GM21825 (cell line): ENCODE measurements around the gene PTPRR.

Experiments used
- ATAC-seq: cut with Tn5 transposase; IDR thresholded peaks from one replicate; pipeline ENCODE4 v1.9.1; 2021; ENCODE audit warnings: mild to moderate bottlenecking, moderate library complexity; ENCODE audit not compliant: unreplicated experiment

The PTPRR gene

DNA sequence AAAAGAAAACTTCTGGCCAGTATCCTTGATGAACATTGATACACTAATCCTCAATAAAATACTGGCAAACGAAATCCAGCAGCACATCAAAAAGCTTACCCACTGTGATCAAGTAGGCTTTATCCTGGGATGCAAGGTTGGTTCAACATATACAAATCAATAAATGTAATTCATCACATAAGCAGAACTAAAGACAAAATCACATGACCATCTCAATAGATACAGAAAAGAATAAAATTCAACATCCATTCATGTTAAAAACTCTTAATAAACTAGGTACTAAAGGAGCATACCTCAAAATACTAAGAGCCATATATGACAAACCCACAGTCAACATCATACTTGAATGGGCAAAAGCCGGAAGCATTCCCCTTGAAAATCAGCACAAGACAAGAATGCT is 211.5 kb downstream of the PTPRR start:
- ATAC-seq = no peak

DNA sequence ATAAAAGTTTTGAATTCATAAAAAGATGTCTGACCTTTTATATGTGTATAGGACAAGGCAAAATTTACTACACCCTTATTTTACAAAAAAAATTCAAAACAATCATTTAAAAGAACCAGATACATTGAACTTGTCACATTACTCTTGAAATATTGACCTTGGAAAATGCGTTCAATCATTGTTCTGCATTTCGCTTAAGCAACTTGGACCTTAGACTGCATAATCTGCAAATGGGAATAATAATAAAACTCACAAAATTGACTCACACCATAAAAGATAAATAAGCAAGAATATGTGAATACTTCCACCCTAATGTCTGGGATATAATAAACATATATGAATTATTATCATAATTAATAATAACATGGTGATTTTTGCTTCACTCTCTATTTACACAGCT is 213.9 kb downstream of the PTPRR start:
- ATAC-seq = no peak

DNA sequence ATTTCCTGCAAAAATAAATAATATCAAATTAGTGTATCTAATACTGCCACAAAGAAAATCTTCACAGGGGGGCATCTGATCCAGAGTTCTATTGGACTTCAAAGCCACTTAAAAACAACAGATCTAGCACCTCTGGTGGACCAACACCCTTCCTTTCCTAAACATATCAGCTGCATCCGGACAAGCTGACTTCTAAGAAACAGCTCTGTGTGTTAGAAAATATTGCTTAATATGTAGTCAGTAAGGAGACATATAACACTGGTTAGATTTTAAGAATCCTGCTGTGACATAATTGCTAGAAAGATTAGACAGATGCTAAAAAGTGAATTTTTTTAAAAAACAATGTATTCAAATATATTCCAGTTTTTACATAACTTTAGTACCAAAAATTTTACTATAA is 222.2 kb downstream of the PTPRR start:
- no peak for ATAC-seq

DNA sequence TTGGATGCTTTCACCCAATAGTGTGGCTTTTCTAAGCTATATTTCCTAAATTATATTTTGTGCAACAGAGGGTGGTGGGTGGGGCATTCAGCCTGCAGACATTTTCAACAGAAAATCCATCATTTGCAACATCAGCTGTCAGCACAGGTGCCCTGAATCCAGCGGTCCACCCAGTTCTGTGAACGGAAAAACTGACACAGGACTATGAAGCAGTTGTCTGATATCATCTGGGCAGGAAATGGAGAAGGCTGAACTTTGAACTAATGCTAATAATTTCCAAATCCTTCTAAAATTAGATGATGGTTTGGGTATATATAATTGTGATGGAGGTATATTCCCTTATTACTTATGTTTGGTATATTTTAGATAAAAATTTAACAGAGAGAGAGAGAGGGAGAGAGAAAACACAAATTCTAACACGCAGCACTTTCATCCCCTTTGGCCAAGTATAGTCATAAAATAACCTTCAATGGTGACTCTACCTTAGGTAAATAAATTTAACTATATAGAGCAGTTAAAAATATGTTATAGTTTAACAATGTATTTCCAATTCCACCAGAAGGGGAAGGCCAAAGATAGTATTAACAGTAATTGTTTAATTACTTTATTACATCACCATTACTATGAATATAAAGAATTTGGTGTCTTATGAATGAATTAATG is 225.0 kb downstream of the PTPRR start:
- ATAC-seq = no peak

DNA sequence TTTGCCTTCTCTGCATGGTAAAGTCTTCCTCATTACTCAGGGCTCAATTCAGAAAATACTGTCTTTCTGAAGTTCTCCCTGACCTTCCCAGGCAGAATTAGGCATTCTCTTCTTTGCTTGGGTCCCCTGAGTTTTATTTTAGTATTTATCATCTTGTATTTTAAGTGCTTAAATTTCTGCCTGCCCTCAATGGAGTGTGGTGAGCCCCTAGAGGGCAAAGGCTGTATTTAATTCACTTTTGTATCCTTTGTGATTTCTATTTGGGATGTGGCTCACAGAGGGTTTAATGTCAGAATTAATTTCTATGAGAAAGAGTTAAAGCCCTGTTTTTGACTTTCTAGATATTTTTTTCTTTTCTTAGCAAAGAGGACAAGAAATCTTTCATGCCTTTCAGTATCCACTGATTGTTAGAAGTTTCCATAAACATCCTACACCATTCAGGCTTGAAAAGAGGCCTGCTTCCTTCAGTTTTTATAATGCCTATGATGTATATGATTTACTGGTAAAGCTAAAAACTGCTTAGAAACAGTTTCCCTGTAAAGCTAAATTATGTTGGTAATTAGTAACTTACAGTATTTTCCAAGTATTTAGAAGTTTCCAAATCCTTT is 227.8 kb downstream of the PTPRR start:
- no peak for ATAC-seq

DNA sequence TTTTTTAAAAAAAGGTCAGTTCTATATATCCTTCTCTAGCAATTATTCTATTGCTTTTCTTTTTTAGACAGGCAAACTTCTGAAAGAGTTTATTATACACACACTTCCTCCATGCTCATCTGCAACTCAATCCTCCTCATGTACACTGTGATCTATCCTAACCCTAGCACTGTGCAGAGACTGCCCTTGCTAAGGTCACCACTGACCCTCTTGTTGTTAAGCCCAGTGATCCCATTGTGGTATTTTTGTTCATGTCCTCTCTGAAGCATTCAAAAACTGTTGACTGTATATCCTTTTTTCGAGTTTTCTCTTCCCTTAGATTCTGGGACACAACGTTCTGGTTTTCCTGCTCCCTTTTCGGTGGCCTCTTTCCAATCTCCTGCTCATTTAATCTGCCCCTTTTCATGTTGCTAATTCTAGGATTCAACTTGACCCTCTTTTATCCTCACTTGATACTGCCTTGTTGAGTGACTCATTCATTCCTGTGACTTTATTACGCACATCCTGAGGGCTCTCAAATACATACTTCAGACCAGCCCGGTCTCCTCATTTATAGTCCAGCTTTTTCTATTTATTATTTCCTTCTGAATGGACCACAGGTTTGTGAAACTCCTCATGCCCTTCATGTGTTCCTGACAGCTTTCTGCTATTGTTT is 229.4 kb downstream of the PTPRR start:
- no peak for ATAC-seq

DNA sequence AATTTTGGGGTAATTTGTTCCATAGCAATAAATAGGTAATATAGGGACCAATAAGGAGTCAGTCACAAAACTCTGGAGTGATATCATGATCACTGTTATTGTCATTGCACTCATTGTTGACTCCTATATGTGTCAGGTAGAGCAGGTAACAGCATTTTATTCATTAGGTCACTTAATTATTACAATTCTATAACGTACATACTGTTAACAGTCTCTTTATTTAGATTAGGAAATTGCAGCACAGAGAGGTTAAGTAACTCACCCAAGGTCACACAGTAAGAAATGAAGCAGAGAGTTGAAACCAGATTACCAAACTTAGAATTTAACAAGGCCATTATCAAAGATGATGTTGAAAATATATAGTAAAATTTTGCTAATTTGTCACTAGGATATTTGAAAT is 233.6 kb downstream of the PTPRR start:
- ATAC-seq = no peak

DNA sequence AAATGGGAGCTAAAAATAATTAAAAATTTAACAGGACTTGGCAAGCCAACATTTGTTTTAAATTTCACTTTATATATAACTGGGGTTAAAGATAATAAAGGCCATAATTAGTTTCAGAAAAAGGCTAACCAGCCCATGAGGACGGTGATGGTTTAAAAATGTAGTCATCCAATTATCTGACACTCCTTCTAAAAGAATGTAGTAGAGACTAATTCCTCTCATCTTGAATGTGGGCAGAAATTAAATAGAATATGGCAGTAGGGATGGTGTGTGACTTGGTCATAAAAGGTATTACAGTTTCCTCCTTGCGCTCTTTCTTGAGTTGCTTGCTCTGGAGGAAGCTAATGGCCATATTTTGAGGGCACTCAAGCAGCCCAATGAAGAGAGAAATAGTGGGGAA is 234.2 kb downstream of the PTPRR start:
- ATAC-seq = no peak

DNA sequence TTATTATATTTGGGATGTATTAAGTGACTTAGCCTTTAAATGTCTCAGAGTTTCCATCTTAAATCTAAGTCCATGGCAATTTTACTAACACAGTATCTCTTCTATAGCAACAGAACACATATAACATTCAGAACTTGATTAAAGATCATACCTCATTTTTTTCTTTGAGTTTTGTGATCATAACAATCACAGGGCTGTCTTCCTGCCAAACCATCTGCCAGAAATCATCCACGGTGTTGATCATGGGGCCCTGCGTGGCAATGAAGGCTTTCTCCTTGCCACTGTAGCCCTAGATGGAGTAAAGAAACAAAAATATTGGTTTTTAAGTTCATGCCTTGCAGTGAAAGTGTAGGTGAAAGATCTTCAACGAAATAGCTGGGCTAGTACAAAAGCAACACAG is 236.6 kb downstream of the PTPRR start:
- no peak for ATAC-seq

DNA sequence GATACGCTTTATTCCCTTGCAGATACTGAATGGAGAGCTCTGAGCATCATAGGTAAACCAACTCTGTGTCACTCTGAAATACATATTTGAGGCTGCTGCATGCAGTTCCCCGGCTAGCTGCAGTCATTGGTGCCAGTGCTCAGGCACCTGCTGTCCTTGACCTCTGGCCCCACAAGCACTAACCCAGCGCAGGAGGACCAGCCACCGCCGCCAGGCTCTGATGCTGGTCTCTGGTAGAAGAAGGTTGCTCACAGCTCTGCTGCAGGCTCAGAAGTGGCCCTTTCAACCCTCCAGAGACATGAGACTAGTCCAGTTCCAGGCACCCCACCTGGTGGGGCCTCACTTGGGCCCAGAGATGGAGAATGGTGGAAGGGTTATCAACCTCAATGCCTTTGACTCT is 248.8 kb downstream of the PTPRR start:
- no peak for ATAC-seq

DNA sequence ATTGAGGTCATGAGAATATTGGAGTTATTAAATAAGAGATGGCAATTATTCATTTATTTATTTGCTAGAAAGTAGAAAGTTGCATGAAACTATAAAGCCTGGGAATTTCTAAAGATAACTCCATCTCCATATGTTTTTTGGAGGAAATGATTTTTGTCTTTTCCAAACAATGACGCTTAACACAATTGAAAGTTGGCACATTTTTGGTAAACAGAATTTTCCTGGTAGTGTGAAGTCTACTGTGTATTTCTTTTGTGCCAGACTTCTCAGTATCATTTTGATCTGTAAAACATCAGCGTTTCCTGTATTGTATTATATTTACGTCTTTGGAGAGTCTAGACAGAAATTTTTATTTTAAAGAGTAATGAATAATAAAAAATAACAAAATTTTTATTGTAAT is 249.6 kb downstream of the PTPRR start:
- no peak for ATAC-seq

DNA sequence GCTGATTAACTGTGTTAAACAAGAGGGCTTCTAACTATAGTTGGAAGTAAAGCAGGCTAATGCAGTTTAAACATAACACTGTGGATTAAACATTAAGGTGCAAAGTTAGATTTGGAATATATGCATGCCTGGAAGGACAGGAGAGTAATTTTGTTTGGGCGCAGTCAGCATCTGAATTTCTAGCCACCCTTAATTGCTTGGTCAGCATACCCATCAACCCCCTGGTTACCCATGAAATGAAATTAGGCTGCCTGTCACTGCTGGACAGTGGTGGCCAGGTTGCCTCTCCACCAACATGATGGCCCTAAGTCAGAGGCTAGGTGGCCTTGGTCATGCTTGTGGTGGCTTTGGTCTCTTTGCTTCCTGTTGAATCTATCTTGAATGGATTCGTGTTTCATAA is 253.3 kb downstream of the PTPRR start:
- ATAC-seq = no peak

DNA sequence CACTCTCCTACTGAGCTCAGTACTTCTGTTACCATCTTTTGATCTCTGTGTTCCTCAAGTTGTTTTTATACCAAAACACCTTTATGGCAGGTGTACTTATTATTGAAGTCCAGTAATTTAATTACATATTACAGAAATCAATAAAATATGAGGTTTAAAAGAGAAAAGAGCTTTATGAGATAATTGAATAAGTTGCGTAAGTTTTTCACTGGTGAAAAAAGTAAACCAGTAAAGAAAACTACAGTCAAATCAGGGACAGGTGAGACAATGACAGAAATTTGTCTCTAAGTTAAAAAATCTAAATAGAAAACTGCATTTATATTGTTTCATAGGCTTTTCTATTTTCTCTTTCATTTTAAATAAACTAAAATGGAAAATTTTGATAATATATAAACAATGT is 254.2 kb downstream of the PTPRR start:
- ATAC-seq = no peak

DNA sequence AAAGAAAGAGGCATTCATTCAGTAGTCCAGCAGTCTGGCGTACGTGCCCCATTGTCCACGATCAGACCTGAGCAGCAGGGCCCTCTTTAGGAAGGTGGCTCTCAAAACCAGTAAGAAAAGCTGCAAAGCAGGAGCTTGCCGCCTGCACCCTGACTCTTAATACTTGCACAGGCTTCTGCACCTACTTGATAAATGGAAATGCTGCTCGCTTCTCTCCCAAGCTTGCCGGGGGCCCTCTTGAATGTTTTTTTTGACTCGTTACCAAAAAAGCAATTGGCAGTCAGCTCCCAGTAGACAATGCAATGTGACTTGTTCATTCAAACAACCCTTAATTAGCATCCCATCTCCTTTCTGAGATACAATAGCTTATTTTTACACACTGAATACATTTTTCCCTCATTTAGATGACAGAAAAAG is 256.1 kb downstream of the PTPRR start:
- no peak for ATAC-seq

DNA sequence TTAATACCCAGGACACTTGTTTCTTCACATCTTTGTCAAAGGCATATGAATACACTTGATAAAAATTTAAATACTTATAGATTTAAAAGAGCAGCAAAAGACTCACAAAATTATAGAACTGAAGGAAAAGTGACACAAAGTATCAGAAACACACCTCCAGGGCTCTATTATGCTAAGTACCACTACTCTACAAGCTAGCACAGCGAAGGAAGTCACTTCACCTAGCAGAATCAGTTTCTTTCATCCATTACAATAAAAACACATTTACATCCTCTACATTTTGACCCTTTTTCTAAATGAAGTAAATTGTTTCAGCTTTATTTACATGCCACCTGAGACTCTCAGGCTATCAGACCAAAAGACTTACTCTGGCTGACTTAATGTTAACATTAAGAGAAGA is 256.7 kb downstream of the PTPRR start:
- ATAC-seq = no peak

DNA sequence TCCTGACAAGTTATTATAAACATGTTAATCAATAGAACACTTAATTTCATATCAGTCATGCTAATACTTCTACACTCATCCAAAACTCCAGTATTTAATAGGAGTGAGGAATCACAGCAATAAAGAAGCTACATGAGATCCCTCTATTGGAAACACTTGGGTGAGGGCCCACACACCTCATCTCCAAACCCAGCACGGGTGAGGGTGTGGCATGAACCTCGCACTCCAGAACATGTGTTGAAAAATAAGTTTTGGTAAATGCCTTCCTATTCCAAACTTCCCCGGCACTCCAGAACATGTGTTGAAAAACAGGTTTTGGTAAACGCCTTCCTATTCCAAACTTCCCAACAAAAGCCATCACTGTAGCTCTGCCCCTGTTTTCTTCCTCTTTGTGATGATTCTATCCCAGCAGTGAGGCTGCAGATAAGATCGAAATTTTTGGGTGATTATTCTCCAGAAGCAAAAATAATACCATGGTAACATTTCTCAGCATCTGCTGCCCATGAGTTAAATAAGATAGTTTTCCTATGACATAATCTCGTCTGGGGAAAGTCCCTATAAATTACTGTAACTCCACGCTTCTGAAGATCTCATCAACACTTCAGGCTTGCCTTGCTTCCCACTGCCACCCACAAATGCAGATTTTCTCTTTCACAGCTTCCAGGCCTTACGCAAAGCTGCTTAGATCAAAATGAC is 258.9 kb downstream of the PTPRR start:
- ATAC-seq = no peak

DNA sequence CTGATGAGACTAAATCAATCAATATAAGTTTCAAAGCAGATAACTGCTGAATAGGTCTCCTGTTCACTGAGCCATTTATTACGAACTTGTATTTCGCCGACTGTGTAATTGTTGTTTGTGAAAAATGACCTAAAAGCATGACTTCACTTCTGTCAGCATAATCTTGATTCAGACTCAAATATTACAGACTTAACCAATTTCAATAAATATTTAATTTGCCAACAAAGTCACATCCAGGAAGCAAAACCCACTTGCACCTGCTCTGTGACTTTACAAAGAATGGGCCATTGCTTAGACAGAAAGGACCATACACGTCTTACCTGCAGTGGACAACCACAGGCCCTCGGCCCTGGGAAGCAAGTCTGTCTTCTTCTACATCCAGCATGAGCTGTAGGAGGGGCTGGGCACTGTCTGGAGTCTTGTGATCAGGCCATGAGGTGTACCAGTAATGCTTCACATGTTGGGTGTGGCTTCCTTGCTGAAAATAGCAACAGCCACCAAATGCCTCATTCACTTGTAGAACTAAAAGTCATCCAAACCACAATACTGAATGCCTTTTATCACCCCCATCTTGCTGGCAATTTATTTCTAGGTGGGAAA is 259.8 kb downstream of the PTPRR start:
- no peak for ATAC-seq

DNA sequence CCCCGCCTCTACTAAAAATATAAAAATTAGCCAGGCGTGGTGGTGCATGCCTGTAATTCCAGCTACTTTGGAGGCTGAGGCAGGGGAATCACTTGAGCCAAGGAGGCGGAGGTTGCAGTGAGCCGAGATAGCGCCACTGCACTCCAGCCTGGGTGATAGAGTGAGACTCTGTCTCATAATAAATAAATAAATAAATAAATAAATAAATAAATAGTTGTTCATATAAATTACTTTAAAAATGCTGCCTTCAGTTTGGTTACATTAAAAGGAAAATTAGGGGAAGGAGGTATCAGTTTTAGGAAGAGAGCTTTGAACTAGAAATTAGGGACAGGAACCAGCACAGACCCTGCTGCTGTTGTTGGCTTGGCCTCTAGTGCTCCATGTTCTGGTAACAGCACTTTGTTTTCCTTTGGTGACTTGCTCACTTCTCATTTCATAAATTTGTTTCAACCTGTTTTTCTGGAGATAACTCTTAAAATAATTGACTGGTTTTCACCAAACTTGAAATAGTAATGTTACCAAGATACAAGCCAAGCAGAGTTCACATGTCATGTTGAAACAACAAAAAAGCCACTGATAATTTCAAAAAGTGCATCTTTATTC is 260.4 kb downstream of the PTPRR start:
- ATAC-seq = no peak

DNA sequence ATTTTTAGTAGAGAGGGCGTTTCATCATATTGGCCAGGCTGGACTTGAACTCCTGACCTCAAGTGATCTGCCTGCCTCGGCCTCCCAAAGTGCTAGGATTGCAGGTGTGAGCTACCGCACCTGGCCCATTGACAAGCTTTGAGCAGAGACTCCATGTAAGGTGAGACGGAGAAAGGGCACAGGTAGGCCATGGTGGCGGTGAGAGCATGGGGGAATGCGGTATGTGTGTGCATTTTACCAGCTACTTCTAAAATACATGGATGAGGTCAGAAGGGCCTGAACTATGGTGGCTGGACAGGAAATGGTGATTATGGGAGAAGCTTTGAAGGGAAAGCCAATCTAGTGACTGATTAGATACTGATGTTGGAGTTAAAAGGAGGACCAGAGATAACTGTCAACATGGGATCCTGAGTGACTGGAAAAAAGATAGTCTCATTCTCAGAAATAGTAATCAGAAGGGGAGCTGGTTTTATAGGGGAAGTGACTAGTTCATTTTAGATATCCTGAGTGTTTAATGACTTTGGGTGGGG is 261.4 kb downstream of the PTPRR start:
- no peak for ATAC-seq

DNA sequence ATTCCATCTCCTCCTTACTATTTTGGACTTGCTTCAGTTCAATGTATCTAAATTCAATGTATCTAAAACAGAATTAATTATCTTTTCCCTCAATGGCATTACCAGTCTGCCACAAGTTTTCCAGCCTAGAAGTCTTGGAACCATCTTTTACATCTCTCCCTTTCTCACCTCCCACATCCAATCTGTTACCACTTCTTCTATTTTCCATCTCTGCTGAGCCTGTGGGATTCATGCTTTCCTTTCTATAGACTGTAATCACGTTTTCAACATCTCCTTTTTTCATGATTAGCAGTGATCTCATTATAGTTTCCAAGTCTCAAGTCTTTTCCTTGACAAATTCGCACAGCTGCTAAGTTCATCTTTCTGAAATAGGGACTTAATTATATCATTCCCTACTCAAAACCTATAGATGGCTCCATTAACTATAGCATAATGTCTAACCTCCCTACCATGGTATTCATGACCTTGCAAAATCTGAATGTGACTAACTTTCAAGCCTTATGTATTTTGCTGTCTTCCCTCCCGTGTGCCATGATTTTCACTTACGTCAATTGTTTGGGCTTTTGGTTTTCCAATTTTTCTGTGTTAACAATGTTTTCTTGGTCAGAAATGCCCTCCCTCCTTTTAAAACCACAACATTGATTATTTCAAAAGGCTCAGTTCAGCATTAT is 262.8 kb downstream of the PTPRR start:
- ATAC-seq = no peak
